Measurements from ENCODE around the gene SLC51A. TPM values are rescaled to one million over a fixed set of nuclear protein-coding genes. Genes with fewer than 3 reads are reported as not detected.

SLC51A gene
- total RNA-seq, 2 donors from 2014 or later = 0.35 TPM; not detected in 1

DNA sequence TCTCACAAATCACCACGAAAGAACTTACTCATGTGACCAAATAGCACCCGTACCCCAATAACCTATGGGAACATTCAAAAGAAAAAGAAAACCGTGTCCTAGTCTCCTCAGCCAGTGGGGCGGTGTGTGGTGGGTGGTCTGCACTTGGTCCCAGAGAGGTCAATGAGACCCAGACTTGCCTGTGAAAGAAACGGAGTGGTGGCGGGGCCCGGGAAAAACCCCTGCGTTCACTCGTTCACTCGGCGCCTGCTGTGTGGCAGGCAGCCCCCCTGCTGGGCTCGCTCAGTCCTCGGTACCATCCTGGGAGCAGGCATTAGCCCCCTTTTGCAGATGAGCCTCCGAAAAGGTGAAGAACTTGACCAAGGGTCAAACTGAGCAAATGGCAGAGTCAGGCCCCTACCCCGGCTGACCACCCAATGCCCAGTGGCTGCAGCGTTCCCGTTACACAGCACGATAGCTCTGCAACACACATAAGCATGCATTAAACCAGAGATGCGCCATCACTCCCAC, 41.2 kb upstream of the SLC51A start:
- H3K4me3 ChIP-seq = no peak overlapping the region
- H3K27me3 ChIP-seq = no peaks in the 10 kb centered on the region
- no peaks in the 10 kb centered on the region for H3K9me3 ChIP-seq
- H3K36me3 ChIP-seq = no peaks in the 10 kb centered on the region
- no peak overlapping the region for H3K27ac ChIP-seq
- no peaks in the 10 kb centered on the region for H3K4me1 ChIP-seq
- DNase-seq (ENCODE audit: low spot score) = no peak
- TF ChIP-seq CTCF (IDR thresholded peaks at IDR 0.05) = no peak

- no peak for TF ChIP-seq CTCF (IDR thresholded peaks at IDR 0.05)
Observed at GRCh38 chr3:196175722-196176121, 40.6 kb upstream of the SLC51A start.

GRCh38 chr3:196177567-196177966, 38.8 kb upstream of the SLC51A start:
- no peaks in the 10 kb centered on the region for H3K9me3 ChIP-seq
- H3K4me1 ChIP-seq = no peaks in the 10 kb centered on the region
- no peaks in the 10 kb centered on the region for H3K36me3 ChIP-seq
- no peak for DNase-seq (ENCODE audit: low spot score)
- H3K4me3 ChIP-seq = no peak overlapping the region
- no peaks in the 10 kb centered on the region for H3K27me3 ChIP-seq
- no peak for TF ChIP-seq CTCF (IDR thresholded peaks at IDR 0.05)
- H3K27ac ChIP-seq = no peak overlapping the region

More at GRCh38 chr3:196175722-196176121, 40.6 kb upstream of the SLC51A start:
- DNase-seq (ENCODE audit: low spot score) = no peak
- H3K27ac ChIP-seq = no peak overlapping the region
- H3K27me3 ChIP-seq = no peaks in the 10 kb centered on the region
- no peaks in the 10 kb centered on the region for H3K36me3 ChIP-seq
- H3K4me1 ChIP-seq = no peaks in the 10 kb centered on the region
- H3K9me3 ChIP-seq = no peaks in the 10 kb centered on the region
- no peak overlapping the region for H3K4me3 ChIP-seq

GRCh38 chr3:196177967-196178366, 38.4 kb upstream of the SLC51A start:
- no peak overlapping the region for H3K4me3 ChIP-seq
- no peak overlapping the region for H3K27ac ChIP-seq
- no peak for TF ChIP-seq CTCF (IDR thresholded peaks at IDR 0.05)
- H3K36me3 ChIP-seq = no peaks in the 10 kb centered on the region
- no peaks in the 10 kb centered on the region for H3K27me3 ChIP-seq
- no peak for DNase-seq (ENCODE audit: low spot score)
- H3K4me1 ChIP-seq = no peaks in the 10 kb centered on the region
- H3K9me3 ChIP-seq = no peaks in the 10 kb centered on the region

GRCh38 chr3:196178993-196179379, 37.3 kb upstream of the SLC51A start:
- no peaks in the 10 kb centered on the region for H3K4me1 ChIP-seq
- no peak for TF ChIP-seq CTCF (IDR thresholded peaks at IDR 0.05)
- no peaks in the 10 kb centered on the region for H3K36me3 ChIP-seq
- no peaks in the 10 kb centered on the region for H3K27me3 ChIP-seq
- no peak overlapping the region for H3K27ac ChIP-seq
- no peak for DNase-seq (ENCODE audit: low spot score)
- H3K9me3 ChIP-seq = no peaks in the 10 kb centered on the region
- H3K4me3 ChIP-seq = no peak overlapping the region
